ENCODE data around the gene MRPL39. TPM values are rescaled to one million over a fixed set of nuclear protein-coding genes. Genes with fewer than 3 reads are reported as not detected.

Gene MRPL39
- total and polyA plus RNA-seq, 9 of the 15 experiments (the other 6 are each of a cell fraction or from before 2014, with no cell fraction given) = 65.4 to 247 (median 105) TPM

DNA sequence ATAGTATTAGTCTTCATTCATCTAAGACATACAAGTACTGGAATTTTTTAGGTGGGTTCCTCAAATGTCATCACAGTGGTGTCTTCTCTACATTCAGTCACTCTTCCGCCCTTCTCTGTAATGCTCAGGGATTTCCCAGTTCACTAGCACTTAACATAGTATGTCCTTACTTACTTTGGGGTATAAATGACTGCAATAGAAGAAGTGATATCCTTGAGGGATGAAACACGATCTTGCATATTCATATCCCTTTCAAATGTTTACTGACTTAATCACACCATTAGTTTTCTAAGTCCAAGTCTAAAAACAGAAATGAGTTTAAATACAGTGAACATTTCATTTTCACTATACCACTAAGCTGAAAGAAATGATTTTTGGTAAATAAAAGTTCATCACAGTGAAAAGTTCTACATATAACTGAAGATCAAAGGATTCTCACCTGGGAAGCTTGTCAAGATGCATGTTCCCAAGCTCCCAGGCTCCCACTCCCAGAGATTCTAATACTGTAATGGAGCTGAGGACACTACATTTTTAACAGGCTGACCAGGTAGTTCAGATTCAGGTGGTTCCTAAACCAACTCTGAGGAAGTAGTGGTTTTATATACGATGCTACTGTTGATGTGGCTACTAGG lies 29.7 kb downstream of the MRPL39 start:
- Histone ChIP-seq H3K4me3 (no peak overlapping the region), H3K9me3 (replicated peaks; ENCODE audit: control insufficient read depth, insufficient read depth, low read depth, low read length) (no peaks in the 10 kb centered on the region), H3K79me2 (ENCODE audit: control insufficient read depth, insufficient read depth, low read length) (no peaks in the 10 kb centered on the region), H3K4me1 (replicated peaks in 1 of 2; ENCODE audit: control insufficient read depth in 2 of 2, insufficient read depth in 2 of 2, low read length in 2 of 2) (peaks cover 0 to 6% of the 10 kb centered on the region in 2 experiments; a peak in 3 of 5 replicates), H3K27me3 (ENCODE audit: control insufficient read depth in 2 of 2, insufficient read depth in 2 of 2, low read length in 2 of 2) (no peaks in the 10 kb centered on the region), H3K9me1 (ENCODE audit: control insufficient read depth, insufficient read depth, low read length) (no peaks in the 10 kb centered on the region), H2AFZ (ENCODE audit: low read depth, low read length) (no peak overlapping the region), H3K4me2 (ENCODE audit: insufficient read depth, low read length) (no peak overlapping the region), H3K9ac (ENCODE audit: insufficient read depth in 1 of 2, low read depth in 2 of 2, low read length in 2 of 2) (no peak overlapping the region), H3K36me3 (ENCODE audit: control insufficient read depth, insufficient read depth, low read length) (peaks cover 8% of the 10 kb centered on the region; the same call in 2 of the 3 replicates), H4K20me1 (replicated peaks; ENCODE audit: control insufficient read depth, insufficient read depth, low read length) (no peaks in the 10 kb centered on the region), H3K27ac (ENCODE audit: extremely low read depth, low read depth, low read length) (no peak overlapping the region)
- no TSS peak for BruUV-seq (replicated peaks)
- CTCF ChIA-PET (ENCODE audit: low intra/inter-chr PET ratio) = no interaction called here
- DNase-seq (ENCODE audit: extremely low read depth in 1 of 4, low spot score in 3 of 4) (no peak), FAIRE-seq (no peak), ATAC-seq (no peak)
- in situ Hi-C loops (cut with MboI) (no loop called here), intact Hi-C loops (cut with micrococcal nuclease) (no loop called here)
- POLR2A ChIA-PET = no interaction called here
- no peak for TF ChIP-seq ZNF444 (CRISPR knock-in tag; IDR thresholded peaks at IDR 0.05)
- TF ChIP-seq ATF7 (IDR thresholded peaks at IDR 0.05) = no peak
- TF ChIP-seq, protein P1, sequence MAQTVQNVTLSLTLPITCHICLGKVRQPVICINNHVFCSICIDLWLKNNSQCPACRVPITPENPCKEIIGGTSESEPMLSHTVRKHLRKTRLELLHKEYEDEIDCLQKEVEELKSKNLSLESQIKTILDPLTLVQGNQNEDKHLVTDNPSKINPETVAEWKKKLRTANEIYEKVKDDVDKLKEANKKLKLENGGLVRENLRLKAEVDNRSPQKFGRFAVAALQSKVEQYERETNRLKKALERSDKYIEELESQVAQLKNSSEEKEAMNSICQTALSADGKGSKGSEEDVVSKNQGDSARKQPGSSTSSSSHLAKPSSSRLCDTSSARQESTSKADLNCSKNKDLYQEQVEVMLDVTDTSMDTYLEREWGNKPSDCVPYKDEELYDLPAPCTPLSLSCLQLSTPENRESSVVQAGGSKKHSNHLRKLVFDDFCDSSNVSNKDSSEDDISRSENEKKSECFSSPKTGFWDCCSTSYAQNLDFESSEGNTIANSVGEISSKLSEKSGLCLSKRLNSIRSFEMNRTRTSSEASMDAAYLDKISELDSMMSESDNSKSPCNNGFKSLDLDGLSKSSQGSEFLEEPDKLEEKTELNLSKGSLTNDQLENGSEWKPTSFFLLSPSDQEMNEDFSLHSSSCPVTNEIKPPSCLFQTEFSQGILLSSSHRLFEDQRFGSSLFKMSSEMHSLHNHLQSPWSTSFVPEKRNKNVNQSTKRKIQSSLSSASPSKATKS (CRISPR knock-in tag; IDR thresholded peaks at IDR 0.05) = no peak
- TF ChIP-seq, protein P2, sequence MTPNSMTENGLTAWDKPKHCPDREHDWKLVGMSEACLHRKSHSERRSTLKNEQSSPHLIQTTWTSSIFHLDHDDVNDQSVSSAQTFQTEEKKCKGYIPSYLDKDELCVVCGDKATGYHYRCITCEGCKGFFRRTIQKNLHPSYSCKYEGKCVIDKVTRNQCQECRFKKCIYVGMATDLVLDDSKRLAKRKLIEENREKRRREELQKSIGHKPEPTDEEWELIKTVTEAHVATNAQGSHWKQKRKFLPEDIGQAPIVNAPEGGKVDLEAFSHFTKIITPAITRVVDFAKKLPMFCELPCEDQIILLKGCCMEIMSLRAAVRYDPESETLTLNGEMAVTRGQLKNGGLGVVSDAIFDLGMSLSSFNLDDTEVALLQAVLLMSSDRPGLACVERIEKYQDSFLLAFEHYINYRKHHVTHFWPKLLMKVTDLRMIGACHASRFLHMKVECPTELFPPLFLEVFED (CRISPR knock-in tag; conservative IDR thresholded peaks at IDR 0.05) = no peak
- TF ChIP-seq KLF1 (tag; IDR thresholded peaks at IDR 0.05) = no peak
- WGBS (ENCODE audit: insufficient coverage, low coverage, missing lambda C conversion rate) = 68% methylated on average over 3 of the region's 3 CpGs
